Panc1 (cell line): ENCODE measurements around the gene GPR142. TPM values are rescaled to one million over a fixed set of nuclear protein-coding genes. Genes with fewer than 3 reads are reported as not detected.

Source experiments
- ATAC-seq: fragments of 200-7000 bp; cut with Tn5 transposase; 2 replicates; pipeline ENCODE4 v1.9.1; 2020; ENCODE audit warnings: mild to moderate bottlenecking, moderate library complexity
- BruUV-seq: library from RNA; stranded (reverse); fragments of 400-500 nt; replicated peaks from 2 replicates; lab custom pipeline; 2021; lab: Mats Ljungman, UMichigan
- CTCF ChIA-PET: fragments of 300-600 bp; sonication (Branson Sonifier 250); formaldehyde crosslinking; loops from one replicate; lab custom pipeline; 2022; ENCODE audit warnings: antibody characterized with exemption; lab: Charles Lee
- POLR2A ChIA-PET: fragments of 300-600 bp; sonication (Branson Sonifier 250); formaldehyde crosslinking; loops from one replicate; lab custom pipeline; 2022; ENCODE audit warnings: antibody characterized with exemption; lab: Charles Lee
- DNase-seq: peaks from one replicate; pipeline ENCODE4 v3.0.0-alpha.2; 2010; ENCODE audit warnings: low read depth, low spot score
- H3K27ac ChIP-seq: 2 replicates; pipeline ENCODE4 v1.5.1; 2011; ENCODE audit warnings: mild to moderate bottlenecking, low read length, inconsistent platforms
- H3K27me3 ChIP-seq: fragments of 200-500 bp; sonication (Bioruptor generic); 2 replicates; pipeline ENCODE4 v1.6.0; 2014; ENCODE audit warnings: low read length, inconsistent platforms; ENCODE audit not compliant: control insufficient read depth, insufficient read depth
- H3K36me3 ChIP-seq: fragments of 200-500 bp; sonication (Bioruptor generic); 2 replicates; pipeline ENCODE4 v1.5.1; 2014; ENCODE audit warnings: inconsistent platforms, mild to moderate bottlenecking, low read length, moderate library complexity; ENCODE audit not compliant: control insufficient read depth, insufficient read depth
- H3K4me1 ChIP-seq: 2 replicates; pipeline ENCODE4 v1.5.1; 2011; ENCODE audit warnings: inconsistent platforms, mild to moderate bottlenecking, low read length, moderate library complexity; ENCODE audit not compliant: control insufficient read depth, insufficient read depth
- H3K4me3 ChIP-seq, 2 experiments: 2 replicates each; pipeline ENCODE4 v1.5.1; 2011 to 2012; ENCODE audit warnings: low read depth in 2 of 2, low read length in 2 of 2, mild to moderate bottlenecking in 2 of 2, inconsistent platforms in 1 of 2, moderate library complexity in 1 of 2
- H3K9me3 ChIP-seq: fragments of 200-500 bp; sonication (Bioruptor generic); 2 replicates; pipeline ENCODE4 v1.5.1; 2014; ENCODE audit warnings: low read depth, mild to moderate bottlenecking, inconsistent platforms, low read length, moderate library complexity; ENCODE audit not compliant: control insufficient read depth, insufficient read depth
- POLR2AphosphoS5 ChIP-seq: IDR thresholded peaks from 2 replicates; pipeline ENCODE4 v1.6.1; 2012; ENCODE audit warnings: mild to moderate bottlenecking, low read depth, low read length, moderate library complexity
- SIN3A ChIP-seq: IDR thresholded peaks from 2 replicates; pipeline ENCODE4 v1.6.1; 2012; ENCODE audit warnings: low read depth, mild to moderate bottlenecking, low read length, moderate library complexity, borderline replicate concordance; ENCODE audit not compliant: insufficient read depth
- TCF7L2 ChIP-seq: IDR thresholded peaks from 2 replicates; pipeline ENCODE4 v1.6.1; 2011; ENCODE audit warnings: mild to moderate bottlenecking, low read depth, low read length, inconsistent platforms
- in situ Hi-C: cut with HindIII; loops from 2 replicates; pipeline ENCODE4 v1.10.0; 2016; ENCODE audit warnings: low sequenced_read_pairs, low pct_unique_long_range_greater_than_20kb
- intact Hi-C: fragments of 100-400 bp; cut with micrococcal nuclease; formaldehyde crosslinking; loops from one replicate; pipeline ENCODE4 v1.10.0; 2022; ENCODE audit not compliant: unreplicated experiment
- total RNA-seq: library from RNA; stranded (reverse); gene quantifications from one replicate; pipeline ENCODE4 v1.2.1, GENCODE V29; 2021; ENCODE audit not compliant: unreplicated experiment
- TF ChIP-seq, protein P1 (sequence below): fragments of 450-650 bp; IDR thresholded peaks from 2 replicates; pipeline ENCODE4 v1.5.1; 2017; ENCODE audit warnings: mild to moderate bottlenecking
- TF ChIP-seq, protein P2 (sequence below), 2 experiments: IDR thresholded peaks; 2 replicates each; pipeline ENCODE4 v1.6.1; 2011 to 2012; ENCODE audit warnings: low read depth in 2 of 2, control low read depth in 1 of 2, low read length in 1 of 2, mild to moderate bottlenecking in 1 of 2, moderate library complexity in 1 of 2; ENCODE audit not compliant: insufficient read depth in 1 of 2

GPR142 gene
- total RNA-seq, 1 experiment from 2014 or later: not detected

DNA sequence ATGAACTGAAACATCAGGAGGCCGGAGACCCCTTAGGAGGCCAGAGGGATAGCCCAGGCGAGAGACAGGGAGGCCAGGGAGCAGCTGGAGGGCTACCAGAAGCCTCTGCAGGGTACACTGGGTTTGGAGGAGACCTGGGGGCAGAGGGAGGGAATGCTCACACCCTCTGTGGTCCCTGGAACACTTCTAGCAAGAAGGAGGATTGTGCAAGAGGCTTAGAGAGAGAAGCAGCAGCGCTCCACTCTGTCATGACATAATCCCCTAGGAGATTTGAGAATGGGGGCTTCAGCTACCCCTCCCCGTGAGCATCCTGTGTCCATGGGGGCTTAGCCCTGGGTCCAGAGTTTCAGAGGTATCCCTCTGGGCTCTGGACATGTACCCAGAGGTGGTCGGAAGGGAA is 15.8 kb downstream of the GPR142 start:
- ChIA-PET POLR2A (no interaction called here), CTCF (no interaction called here)
- in situ Hi-C loops: no loop called here
- Histone ChIP-seq H3K27me3 (no peaks in the 10 kb centered on the region), H3K27ac (no peak overlapping the region), H3K4me1 (peaks cover 10% of the 10 kb centered on the region), H3K4me3 (no peak overlapping the region), H3K36me3 (no peaks in the 10 kb centered on the region), H3K9me3 (no peaks in the 10 kb centered on the region)
- ATAC-seq: no peak
- BruUV-seq: no TSS peak
- intact Hi-C loops: no loop called here
- no peak for DNase-seq
- TF ChIP-seq, protein P1, sequence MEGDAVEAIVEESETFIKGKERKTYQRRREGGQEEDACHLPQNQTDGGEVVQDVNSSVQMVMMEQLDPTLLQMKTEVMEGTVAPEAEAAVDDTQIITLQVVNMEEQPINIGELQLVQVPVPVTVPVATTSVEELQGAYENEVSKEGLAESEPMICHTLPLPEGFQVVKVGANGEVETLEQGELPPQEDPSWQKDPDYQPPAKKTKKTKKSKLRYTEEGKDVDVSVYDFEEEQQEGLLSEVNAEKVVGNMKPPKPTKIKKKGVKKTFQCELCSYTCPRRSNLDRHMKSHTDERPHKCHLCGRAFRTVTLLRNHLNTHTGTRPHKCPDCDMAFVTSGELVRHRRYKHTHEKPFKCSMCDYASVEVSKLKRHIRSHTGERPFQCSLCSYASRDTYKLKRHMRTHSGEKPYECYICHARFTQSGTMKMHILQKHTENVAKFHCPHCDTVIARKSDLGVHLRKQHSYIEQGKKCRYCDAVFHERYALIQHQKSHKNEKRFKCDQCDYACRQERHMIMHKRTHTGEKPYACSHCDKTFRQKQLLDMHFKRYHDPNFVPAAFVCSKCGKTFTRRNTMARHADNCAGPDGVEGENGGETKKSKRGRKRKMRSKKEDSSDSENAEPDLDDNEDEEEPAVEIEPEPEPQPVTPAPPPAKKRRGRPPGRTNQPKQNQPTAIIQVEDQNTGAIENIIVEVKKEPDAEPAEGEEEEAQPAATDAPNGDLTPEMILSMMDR: no peak
- TF ChIP-seq TCF7L2 (no peak), POLR2AphosphoS5 (no peak), SIN3A (no peak)
- TF ChIP-seq, protein P2, sequence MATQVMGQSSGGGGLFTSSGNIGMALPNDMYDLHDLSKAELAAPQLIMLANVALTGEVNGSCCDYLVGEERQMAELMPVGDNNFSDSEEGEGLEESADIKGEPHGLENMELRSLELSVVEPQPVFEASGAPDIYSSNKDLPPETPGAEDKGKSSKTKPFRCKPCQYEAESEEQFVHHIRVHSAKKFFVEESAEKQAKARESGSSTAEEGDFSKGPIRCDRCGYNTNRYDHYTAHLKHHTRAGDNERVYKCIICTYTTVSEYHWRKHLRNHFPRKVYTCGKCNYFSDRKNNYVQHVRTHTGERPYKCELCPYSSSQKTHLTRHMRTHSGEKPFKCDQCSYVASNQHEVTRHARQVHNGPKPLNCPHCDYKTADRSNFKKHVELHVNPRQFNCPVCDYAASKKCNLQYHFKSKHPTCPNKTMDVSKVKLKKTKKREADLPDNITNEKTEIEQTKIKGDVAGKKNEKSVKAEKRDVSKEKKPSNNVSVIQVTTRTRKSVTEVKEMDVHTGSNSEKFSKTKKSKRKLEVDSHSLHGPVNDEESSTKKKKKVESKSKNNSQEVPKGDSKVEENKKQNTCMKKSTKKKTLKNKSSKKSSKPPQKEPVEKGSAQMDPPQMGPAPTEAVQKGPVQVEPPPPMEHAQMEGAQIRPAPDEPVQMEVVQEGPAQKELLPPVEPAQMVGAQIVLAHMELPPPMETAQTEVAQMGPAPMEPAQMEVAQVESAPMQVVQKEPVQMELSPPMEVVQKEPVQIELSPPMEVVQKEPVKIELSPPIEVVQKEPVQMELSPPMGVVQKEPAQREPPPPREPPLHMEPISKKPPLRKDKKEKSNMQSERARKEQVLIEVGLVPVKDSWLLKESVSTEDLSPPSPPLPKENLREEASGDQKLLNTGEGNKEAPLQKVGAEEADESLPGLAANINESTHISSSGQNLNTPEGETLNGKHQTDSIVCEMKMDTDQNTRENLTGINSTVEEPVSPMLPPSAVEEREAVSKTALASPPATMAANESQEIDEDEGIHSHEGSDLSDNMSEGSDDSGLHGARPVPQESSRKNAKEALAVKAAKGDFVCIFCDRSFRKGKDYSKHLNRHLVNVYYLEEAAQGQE (IDR thresholded peaks at IDR 0.05; ENCODE audit: insufficient read depth in 1 of 2, low read depth in 2 of 2, low read length in 1 of 2): no peak

DNA sequence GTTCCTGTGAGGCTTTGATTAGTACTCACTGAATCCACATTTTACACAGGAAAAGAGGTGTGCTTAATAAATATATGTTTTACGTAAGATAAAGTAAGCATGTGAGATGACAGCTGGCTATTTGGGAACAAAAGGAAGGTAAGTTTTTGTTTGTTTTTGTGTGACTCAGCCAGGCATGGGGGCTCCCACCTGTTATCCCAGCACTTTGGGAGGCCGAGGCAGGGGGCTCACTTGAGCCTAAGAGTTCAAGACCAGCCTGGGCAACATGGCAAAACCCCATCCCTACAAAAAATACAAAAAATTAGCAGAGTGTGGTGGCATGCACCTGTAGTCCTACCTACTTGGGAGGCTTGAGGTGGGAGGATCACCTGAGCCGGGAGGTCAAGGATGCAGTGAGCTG is 17.9 kb downstream of the GPR142 start:
- no peak for TF ChIP-seq SIN3A
- TF ChIP-seq, protein P1: no peak
- Histone ChIP-seq H3K4me3 (no peak overlapping the region), H3K4me1 (peaks cover 2% of the 10 kb centered on the region; the same call in 1 of the 2 replicates), H3K9me3 (no peaks in the 10 kb centered on the region), H3K36me3 (no peaks in the 10 kb centered on the region), H3K27ac (no peak overlapping the region), H3K27me3 (no peaks in the 10 kb centered on the region)
- POLR2A ChIA-PET: no interaction called here
- CTCF ChIA-PET: no interaction called here
- no TSS peak for BruUV-seq
- in situ Hi-C loops (no loop called here), intact Hi-C loops (no loop called here)
- ATAC-seq: no peak
- DNase-seq: no peak

DNA sequence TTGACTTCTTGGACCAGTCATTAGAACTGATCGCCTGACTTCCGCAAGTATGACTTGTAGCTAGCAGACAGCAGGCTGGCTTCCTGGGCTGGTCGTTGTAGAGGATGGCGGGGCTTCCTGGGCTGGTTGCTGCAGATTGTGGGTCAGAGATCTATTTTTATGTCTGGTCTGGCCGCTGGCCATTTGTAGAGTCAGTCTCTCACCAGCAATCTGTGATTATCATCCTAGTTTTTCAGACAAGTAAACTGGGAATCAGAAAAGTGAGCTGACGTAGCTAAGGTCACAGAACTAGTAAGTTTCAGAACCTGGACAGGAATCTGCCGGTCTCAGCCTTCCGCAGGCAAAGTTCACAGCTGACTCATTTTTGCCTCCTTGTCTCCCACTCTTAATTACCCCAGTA is 19.1 kb downstream of the GPR142 start:
- Histone ChIP-seq H3K9me3 (no peaks in the 10 kb centered on the region), H3K27ac (no peak overlapping the region), H3K4me1 (no peaks in the 10 kb centered on the region), H3K27me3 (no peaks in the 10 kb centered on the region), H3K4me3 (no peak overlapping the region), H3K36me3 (no peaks in the 10 kb centered on the region)
- in situ Hi-C loops (no loop called here), intact Hi-C loops (no loop called here)
- TF ChIP-seq POLR2AphosphoS5: no peak
- TF ChIP-seq SIN3A: no peak
- TF ChIP-seq, protein P1: no peak
- TF ChIP-seq, protein P2 (IDR thresholded peaks at IDR 0.05; ENCODE audit: insufficient read depth in 1 of 2, low read depth in 2 of 2, low read length in 1 of 2): no peak
- no peak for TF ChIP-seq TCF7L2
- no peak for DNase-seq
- BruUV-seq: no TSS peak
- CTCF ChIA-PET: no interaction called here
- no peak for ATAC-seq
- POLR2A ChIA-PET: no interaction called here
